Effector memory CD4-positive, alpha-beta T cell (primary cell): ENCODE results near the gene ZBTB12.
"Not testable (repeated sequence)": the region's sequence is repeated elsewhere in the genome, so short reads cannot be mapped to it uniquely, and the experiment has no call there.

ENCODE experiments used
- DNase-seq, 3 donors: peaks; one replicate each; pipeline ENCODE4 v3.0.0-alpha.2; 2020
- H3K27ac ChIP-seq: 2 replicates; pipeline ENCODE4 v1.7.0; 2013; ENCODE audit warnings: mild to moderate bottlenecking, low read length, moderate library complexity; ENCODE audit not compliant: insufficient read depth, poor library complexity, severe bottlenecking
- H3K27me3 ChIP-seq: replicated peaks from 2 replicates; pipeline ENCODE4 v1.7.0; 2013; ENCODE audit warnings: mild to moderate bottlenecking, low read length; ENCODE audit not compliant: insufficient read depth, control insufficient read depth, poor library complexity, severe bottlenecking
- H3K36me3 ChIP-seq: 2 replicates; pipeline ENCODE4 v1.7.0; 2013; ENCODE audit warnings: mild to moderate bottlenecking, low read length, moderate library complexity; ENCODE audit not compliant: control insufficient read depth, insufficient read depth
- H3K4me1 ChIP-seq: 2 replicates; pipeline ENCODE4 v1.7.0; 2013; ENCODE audit warnings: low read length, mild to moderate bottlenecking; ENCODE audit not compliant: control insufficient read depth, insufficient read depth, poor library complexity, severe bottlenecking
- H3K4me3 ChIP-seq: 2 replicates; pipeline ENCODE4 v1.7.0; 2013; ENCODE audit warnings: low read length, low read depth, mild to moderate bottlenecking; ENCODE audit not compliant: insufficient read depth, poor library complexity, severe bottlenecking
- H3K9me3 ChIP-seq: 2 replicates; pipeline ENCODE4 v1.7.0; 2013; ENCODE audit warnings: mild to moderate bottlenecking, low read length, moderate library complexity; ENCODE audit not compliant: control insufficient read depth

The ZBTB12 gene

GRCh38 chr6:31868658-31868971 lies 33.3 kb downstream of the ZBTB12 start:
- H3K4me1 ChIP-seq, DNase-seq, H3K36me3 ChIP-seq, H3K4me3 ChIP-seq, H3K27ac ChIP-seq, H3K9me3 ChIP-seq, H3K27me3 ChIP-seq: not testable (repeated sequence)

- Histone ChIP-seq H3K4me1 (peaks cover 16% of the 10 kb centered on the region), H3K9me3 (no peaks in the 10 kb centered on the region), H3K4me3 (no peak overlapping the region), H3K27me3 (no peaks in the 10 kb centered on the region), H3K27ac (no peak overlapping the region), H3K36me3 (peaks cover 2% of the 10 kb centered on the region)
- no peak for DNase-seq
Measured at GRCh38 chr6:31865205-31866118, 36.4 kb downstream of the ZBTB12 start.

- no peak for DNase-seq
- Histone ChIP-seq H3K4me3 (no peak overlapping the region), H3K4me1 (peaks cover 16% of the 10 kb centered on the region), H3K27ac (no peak overlapping the region), H3K9me3 (no peaks in the 10 kb centered on the region), H3K27me3 (no peaks in the 10 kb centered on the region), H3K36me3 (peaks cover 9% of the 10 kb centered on the region)
Measured at GRCh38 chr6:31864818-31865204, 37.1 kb downstream of the ZBTB12 start.

GRCh38 chr6:31864123-31864562 lies 37.7 kb downstream of the ZBTB12 start:
- not testable (repeated sequence) for H3K27me3 ChIP-seq
- peak overlapping the region; percentile 87 for H3K27ac ChIP-seq

DNA sequence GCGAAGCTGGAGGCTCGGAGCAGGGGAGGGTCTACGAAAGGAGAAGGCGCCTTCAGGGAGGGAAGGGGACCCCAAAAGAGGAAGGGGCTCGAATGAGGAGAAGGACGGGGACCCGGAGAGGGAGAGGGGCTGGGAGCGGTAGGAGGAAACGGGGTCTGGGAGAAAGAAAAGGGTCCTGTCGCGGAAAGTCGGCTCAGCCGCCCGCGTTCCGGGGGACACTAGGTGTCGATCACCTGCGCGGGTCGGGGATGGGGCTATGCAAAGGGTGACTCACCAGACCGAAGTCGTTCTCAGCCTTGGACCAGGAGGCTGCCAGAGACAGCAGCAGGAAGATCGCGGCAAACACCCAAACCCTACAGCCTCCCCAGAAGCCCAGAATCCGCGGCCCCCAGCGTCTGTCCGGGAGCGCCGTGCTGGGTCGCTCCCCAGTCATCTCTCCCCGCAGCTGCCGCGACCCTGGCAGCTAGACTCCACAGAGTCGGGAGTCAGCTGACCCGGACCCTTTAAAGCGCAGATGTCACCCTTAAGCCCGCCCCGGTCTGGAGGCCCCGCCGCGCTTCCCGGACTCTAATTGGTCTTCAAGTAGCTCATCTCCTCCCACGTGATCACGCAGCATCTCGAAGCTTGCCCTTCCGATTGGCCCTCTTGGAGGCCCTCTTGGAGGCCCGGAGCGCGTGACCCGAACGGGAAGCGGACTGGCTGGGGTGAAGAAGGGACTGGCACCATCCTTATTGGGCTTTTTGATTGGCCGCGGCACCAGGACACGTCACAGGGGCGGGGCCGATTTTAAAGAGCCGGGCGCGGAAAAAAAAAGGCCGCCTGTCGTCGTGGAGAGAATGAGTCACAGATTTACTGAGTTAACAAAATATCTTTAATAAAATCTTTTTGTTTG lies 39.3 kb downstream of the ZBTB12 start, which contains the start of gene NEU1:
Gene NEU1, minus strand, starts transcription at position 478 of the 892 bp plus-strand sequence. Its CDS starts 45 bp downstream, at position 433.
- peaks cover 17% of the 10 kb centered on the region for H3K36me3 ChIP-seq
- no peaks in the 10 kb centered on the region for H3K9me3 ChIP-seq
- H3K27ac ChIP-seq = peak within 1 kb of the TSS; percentile 89
- H3K27me3 ChIP-seq = no peaks in the 10 kb centered on the region
- peak; percentile 100 for DNase-seq
- peak within 1 kb of the TSS; percentile 78 for H3K4me3 ChIP-seq
- peaks cover 16% of the 10 kb centered on the region for H3K4me1 ChIP-seq

More at GRCh38 chr6:31864123-31864562, 37.7 kb downstream of the ZBTB12 start:
- peaks cover 15% of the 10 kb centered on the region for H3K36me3 ChIP-seq
- not testable (repeated sequence) for H3K9me3 ChIP-seq, DNase-seq
- peak overlapping the region; percentile 56 for H3K4me3 ChIP-seq
- peaks cover 16% of the 10 kb centered on the region for H3K4me1 ChIP-seq

DNA sequence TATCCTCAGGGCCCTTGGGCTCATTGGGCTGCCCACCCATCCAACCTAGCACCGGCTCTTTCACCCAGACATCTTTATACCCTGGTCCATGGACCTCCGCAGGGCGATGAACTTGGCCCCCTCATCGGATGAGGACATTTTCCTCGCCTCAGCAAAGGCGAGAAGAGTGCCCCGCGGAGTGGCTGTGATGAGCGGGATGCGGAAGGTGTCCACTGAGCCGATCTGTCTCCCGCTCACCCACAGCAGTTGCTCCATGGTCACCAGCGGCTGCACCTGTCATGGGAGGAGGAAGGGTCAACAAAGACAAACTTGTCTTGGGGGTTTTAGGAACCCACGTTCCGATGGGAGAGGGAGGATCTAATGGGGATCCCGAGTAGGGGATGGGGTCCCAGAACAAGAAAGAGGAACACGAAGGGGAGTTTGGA lies 40.0 kb downstream of the ZBTB12 start:
- no peak for DNase-seq
- H3K4me1 ChIP-seq = peaks cover 16% of the 10 kb centered on the region
- no peaks in the 10 kb centered on the region for H3K9me3 ChIP-seq
- H3K4me3 ChIP-seq = peak overlapping the region; percentile 78
- peaks cover 17% of the 10 kb centered on the region for H3K36me3 ChIP-seq
- H3K27me3 ChIP-seq = no peaks in the 10 kb centered on the region
- H3K27ac ChIP-seq = peak overlapping the region; percentile 89

- Histone ChIP-seq H3K9me3 (no peaks in the 10 kb centered on the region), H3K27ac (no peak overlapping the region), H3K36me3 (peaks cover 17% of the 10 kb centered on the region), H3K4me3 (no peak overlapping the region), H3K4me1 (peaks cover 16% of the 10 kb centered on the region), H3K27me3 (no peaks in the 10 kb centered on the region)
- DNase-seq = no peak
Measured at GRCh38 chr6:31861150-31861549, 40.7 kb downstream of the ZBTB12 start.

DNA sequence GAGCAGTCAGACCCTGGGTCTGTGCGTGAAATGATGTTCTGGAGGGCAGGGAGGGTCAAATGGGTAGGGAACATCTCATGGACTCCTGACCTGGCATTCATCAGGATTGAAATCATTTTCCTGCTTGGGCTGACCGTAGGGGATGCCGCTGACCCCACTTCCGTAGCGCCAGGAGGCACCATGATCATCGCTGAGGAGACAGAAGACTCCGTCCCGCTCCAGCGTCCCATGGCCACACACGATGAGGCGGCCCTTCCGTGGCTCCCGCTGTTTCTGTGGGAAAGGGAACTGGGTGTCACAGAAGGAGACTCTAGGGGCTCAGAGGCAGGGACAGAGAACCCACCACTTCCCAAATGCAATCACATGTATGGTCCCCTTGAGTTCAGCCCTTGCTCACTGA lies 41.5 kb downstream of the ZBTB12 start:
- H3K36me3 ChIP-seq = peaks cover 17% of the 10 kb centered on the region
- no peak overlapping the region for H3K27ac ChIP-seq
- H3K4me1 ChIP-seq = peaks cover 16% of the 10 kb centered on the region

GRCh38 chr6:31859923-31860322 lies 42.0 kb downstream of the ZBTB12 start:
- Histone ChIP-seq H3K4me3 (no peak overlapping the region), H3K36me3 (peaks cover 17% of the 10 kb centered on the region), H3K27me3 (no peaks in the 10 kb centered on the region), H3K9me3 (no peaks in the 10 kb centered on the region), H3K27ac (no peak overlapping the region), H3K4me1 (peaks cover 16% of the 10 kb centered on the region)
- DNase-seq = no peak

More for the DNA sequence above, 41.5 kb downstream of the ZBTB12 start:
- Histone ChIP-seq H3K4me3 (no peak overlapping the region), H3K27me3 (no peaks in the 10 kb centered on the region), H3K9me3 (no peaks in the 10 kb centered on the region)
- DNase-seq = no peak
